Stomach (tissue), 4 donors: Measurements from ENCODE around the gene CCDC149.

Source experiments
- POLR2A ChIP-seq, 4 donors: fragments of 450-650 bp; IDR thresholded peaks; one replicate each; pipeline ENCODE4 v1.6.1; 2016; ENCODE audit warnings: antibody characterized with exemption in 4 of 4, control low read depth in 2 of 4, mild to moderate bottlenecking in 1 of 4, moderate library complexity in 1 of 4
- POLR2AphosphoS5 ChIP-seq, 3 donors: sonication (generic); formaldehyde crosslinking; IDR thresholded peaks; one replicate each; pipeline ENCODE4 v1.6.1; 2016; ENCODE audit warnings: antibody characterized with exemption in 3 of 3
- TF ChIP-seq, protein P1 (sequence below), 7 experiments: fragments of 450-650 bp in 4 of 7; fragments of 200-600 bp in 3 of 7; sonication (generic) in 3 of 7; IDR thresholded peaks; one replicate each; pipeline ENCODE4 v1.5.1; 2016 to 2019; ENCODE audit warnings: antibody characterized with exemption in 7 of 7, control low read depth in 2 of 7, mild to moderate bottlenecking in 1 of 7

DNA sequence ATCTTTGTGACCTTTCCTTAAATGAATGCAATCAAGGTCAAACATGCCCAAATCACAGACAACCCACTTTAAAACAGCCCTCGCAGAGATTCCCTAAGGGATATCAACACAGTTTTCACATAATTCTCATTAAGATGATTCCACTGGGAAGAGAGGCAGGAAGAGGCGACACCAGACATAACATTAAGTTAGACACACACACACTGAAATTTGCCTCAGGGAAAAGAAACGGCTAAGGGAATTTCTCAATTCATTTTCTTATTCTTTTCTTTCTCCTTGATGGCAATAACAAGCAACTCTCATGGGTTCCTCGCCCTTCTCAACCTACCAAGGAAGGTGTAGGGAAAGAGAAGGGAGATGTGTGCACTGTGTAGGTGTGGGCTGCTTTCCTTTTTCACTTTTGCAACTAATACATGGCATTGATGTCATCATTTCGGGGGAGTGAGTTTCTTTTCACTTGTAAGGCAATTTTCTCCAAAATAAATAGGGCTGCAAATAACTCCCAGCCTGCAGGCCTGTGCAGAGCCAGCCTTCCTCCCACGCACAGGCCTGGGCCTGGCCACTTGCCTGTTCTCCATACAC, 76.1 kb downstream of the CCDC149 start:
- no peak for TF ChIP-seq POLR2AphosphoS5 (IDR thresholded peaks at IDR 0.05)
- TF ChIP-seq, protein P1, sequence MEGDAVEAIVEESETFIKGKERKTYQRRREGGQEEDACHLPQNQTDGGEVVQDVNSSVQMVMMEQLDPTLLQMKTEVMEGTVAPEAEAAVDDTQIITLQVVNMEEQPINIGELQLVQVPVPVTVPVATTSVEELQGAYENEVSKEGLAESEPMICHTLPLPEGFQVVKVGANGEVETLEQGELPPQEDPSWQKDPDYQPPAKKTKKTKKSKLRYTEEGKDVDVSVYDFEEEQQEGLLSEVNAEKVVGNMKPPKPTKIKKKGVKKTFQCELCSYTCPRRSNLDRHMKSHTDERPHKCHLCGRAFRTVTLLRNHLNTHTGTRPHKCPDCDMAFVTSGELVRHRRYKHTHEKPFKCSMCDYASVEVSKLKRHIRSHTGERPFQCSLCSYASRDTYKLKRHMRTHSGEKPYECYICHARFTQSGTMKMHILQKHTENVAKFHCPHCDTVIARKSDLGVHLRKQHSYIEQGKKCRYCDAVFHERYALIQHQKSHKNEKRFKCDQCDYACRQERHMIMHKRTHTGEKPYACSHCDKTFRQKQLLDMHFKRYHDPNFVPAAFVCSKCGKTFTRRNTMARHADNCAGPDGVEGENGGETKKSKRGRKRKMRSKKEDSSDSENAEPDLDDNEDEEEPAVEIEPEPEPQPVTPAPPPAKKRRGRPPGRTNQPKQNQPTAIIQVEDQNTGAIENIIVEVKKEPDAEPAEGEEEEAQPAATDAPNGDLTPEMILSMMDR (IDR thresholded peaks at IDR 0.05): no peak
- no peak for TF ChIP-seq POLR2A (IDR thresholded peaks at IDR 0.05)
